ENCODE results near the gene IL2RA. TPM values are rescaled to one million over a fixed set of nuclear protein-coding genes. Genes with fewer than 3 reads are reported as not detected.

The IL2RA gene
- total and polyA plus RNA-seq, 9 of the 15 experiments (the other 6 are each of a cell fraction or from before 2014, with no cell fraction given) = 0.95 TPM; not detected in 8

GRCh38 chr10:5977471-5978229, 84.5 kb downstream of the IL2RA start, which contains the start of gene IL15RA (continued):
- TF ChIP-seq, protein P1, sequence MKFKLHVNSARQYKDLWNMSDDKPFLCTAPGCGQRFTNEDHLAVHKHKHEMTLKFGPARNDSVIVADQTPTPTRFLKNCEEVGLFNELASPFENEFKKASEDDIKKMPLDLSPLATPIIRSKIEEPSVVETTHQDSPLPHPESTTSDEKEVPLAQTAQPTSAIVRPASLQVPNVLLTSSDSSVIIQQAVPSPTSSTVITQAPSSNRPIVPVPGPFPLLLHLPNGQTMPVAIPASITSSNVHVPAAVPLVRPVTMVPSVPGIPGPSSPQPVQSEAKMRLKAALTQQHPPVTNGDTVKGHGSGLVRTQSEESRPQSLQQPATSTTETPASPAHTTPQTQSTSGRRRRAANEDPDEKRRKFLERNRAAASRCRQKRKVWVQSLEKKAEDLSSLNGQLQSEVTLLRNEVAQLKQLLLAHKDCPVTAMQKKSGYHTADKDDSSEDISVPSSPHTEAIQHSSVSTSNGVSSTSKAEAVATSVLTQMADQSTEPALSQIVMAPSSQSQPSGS (CRISPR knock-in tag; IDR thresholded peaks at IDR 0.05) = no peak
- TF ChIP-seq CREB3 (tag; conservative IDR thresholded peaks at IDR 0.05; ENCODE audit: low read depth) (no peak), BCOR (IDR thresholded peaks at IDR 0.05) (peak; percentile 86), MAFF (IDR thresholded peaks at IDR 0.05; ENCODE audit: low read length) (peak; percentile 28; the same call in 1 of the 2 replicates), CBFB (CRISPR knock-in tag; IDR thresholded peaks at IDR 0.05) (no peak), MIER1 (IDR thresholded peaks at IDR 0.05; ENCODE audit: low read depth) (no peak), TBL1XR1 (IDR thresholded peaks at IDR 0.05; ENCODE audit: low read length in 2 of 2) (no peak), KDM5B (IDR thresholded peaks at IDR 0.05; ENCODE audit: insufficient replicate concordance, low read depth, low read length) (peak; percentile 73), ZNF121 (CRISPR knock-in tag; conservative IDR thresholded peaks at IDR 0.05) (no peak), MCM3 (IDR thresholded peaks at IDR 0.05) (no peak), ZNF589 (CRISPR knock-in tag; IDR thresholded peaks at IDR 0.05; ENCODE audit: low read depth) (no peak), ELF2 (CRISPR knock-in tag; IDR thresholded peaks at IDR 0.05) (no peak)
- TF ChIP-seq, protein P2, sequence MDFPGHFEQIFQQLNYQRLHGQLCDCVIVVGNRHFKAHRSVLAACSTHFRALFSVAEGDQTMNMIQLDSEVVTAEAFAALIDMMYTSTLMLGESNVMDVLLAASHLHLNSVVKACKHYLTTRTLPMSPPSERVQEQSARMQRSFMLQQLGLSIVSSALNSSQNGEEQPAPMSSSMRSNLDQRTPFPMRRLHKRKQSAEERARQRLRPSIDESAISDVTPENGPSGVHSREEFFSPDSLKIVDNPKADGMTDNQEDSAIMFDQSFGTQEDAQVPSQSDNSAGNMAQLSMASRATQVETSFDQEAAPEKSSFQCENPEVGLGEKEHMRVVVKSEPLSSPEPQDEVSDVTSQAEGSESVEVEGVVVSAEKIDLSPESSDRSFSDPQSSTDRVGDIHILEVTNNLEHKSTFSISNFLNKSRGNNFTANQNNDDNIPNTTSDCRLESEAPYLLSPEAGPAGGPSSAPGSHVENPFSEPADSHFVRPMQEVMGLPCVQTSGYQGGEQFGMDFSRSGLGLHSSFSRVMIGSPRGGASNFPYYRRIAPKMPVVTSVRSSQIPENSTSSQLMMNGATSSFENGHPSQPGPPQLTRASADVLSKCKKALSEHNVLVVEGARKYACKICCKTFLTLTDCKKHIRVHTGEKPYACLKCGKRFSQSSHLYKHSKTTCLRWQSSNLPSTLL (IDR thresholded peaks at IDR 0.05) = no peak
- TF ChIP-seq, protein P3, sequence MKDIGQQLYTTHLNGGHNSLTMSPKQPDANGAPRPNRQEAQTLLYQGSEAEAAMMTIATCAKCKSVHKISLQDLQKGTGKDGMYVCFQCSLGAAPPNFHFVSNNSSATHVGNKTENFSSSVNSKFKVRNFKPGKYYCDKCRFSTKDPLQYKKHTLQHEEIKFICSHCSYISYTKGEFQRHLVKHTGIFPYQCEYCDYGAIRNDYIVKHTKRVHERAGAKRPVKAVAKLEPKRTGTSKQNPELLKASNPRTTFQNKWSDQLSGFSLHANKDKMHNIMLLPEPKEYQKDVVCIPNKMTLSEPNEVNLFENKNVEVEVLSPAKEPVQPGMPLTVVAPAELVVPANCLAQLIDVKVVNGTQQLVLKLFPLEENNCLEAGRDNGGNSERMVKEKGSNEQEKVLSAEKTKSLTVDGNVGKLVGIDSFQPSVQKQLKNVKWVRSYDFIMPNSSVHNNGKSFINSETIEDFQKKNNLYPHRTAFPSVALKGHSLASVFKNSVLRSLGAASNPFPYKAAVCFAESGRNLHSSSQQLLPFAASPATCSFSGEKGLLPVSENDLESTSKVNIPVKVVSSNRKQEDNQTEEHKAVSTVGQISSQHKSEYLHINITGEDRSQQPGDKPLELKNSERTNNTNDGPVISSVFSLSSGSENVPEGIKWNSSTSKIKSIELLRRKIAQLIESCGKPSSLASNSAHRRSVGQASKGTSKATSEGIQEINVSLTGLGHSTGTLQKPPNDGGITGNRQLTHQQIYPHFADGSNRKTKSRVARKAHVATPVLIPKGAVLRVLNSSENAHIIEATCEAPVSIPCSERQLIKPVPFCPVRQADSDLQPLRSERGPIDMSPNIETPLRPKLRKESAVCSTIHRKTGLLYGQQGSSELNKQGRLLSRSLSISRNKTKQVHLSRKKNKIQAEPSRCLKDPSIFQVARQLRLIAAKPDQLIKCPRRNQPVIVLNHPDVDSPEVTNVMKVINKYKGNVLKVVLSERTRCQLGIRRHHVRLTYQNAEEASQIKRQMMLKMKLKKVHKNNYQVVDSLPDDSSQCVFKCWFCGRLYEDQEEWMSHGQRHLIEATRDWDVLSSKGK (CRISPR knock-in tag; IDR thresholded peaks at IDR 0.05) = no peak
- TF ChIP-seq, protein P4, sequence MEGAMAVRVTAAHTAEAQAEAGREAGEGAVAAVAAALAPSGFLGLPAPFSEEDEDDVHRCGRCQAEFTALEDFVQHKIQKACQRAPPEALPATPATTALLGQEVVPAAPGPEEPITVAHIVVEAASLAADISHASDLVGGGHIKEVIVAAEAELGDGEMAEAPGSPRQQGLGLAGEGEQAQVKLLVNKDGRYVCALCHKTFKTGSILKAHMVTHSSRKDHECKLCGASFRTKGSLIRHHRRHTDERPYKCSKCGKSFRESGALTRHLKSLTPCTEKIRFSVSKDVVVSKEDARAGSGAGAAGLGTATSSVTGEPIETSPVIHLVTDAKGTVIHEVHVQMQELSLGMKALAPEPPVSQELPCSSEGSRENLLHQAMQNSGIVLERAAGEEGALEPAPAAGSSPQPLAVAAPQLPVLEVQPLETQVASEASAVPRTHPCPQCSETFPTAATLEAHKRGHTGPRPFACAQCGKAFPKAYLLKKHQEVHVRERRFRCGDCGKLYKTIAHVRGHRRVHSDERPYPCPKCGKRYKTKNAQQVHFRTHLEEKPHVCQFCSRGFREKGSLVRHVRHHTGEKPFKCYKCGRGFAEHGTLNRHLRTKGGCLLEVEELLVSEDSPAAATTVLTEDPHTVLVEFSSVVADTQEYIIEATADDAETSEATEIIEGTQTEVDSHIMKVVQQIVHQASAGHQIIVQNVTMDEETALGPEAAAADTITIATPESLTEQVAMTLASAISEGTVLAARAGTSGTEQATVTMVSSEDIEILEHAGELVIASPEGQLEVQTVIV (CRISPR knock-in tag; IDR thresholded peaks at IDR 0.05; ENCODE audit: borderline replicate concordance) = no peak
